ENCODE data around the gene DPP3. TPM values are rescaled to one million over a fixed set of nuclear protein-coding genes. Genes with fewer than 3 reads are reported as not detected.

The DPP3 gene
- total and polyA plus RNA-seq, 7 experiments from 2014 or later: 15.8 to 75.7 (median 19.4) TPM

- no peaks in the 10 kb centered on the region for H3K9me3 Mint-ChIP-seq
- H3K27me3 ChIP-seq (ENCODE audit: control insufficient read depth in 2 of 2, insufficient read depth in 2 of 2, low read length in 2 of 2): no peaks in the 10 kb centered on the region
- DNase-seq (no peak), ATAC-seq (no peak)
- peak overlapping the region in 2 of 10 donors; percentile 21 to 83 for H3K4me3 Mint-ChIP-seq
- no peak overlapping the region for H3K27ac ChIP-seq (ENCODE audit: low read depth, low read length)
- peaks cover 0 to 8% (median 0%) of the 10 kb centered on the region in 5 donors for H3K36me3 Mint-ChIP-seq
- intact Hi-C loops (cut with micrococcal nuclease): no loop called here
- peaks cover 0 to 29% (median 23%) of the 10 kb centered on the region in 7 donors for H3K4me1 Mint-ChIP-seq
- CTCF ChIA-PET: no interaction called here
- H3K27ac Mint-ChIP-seq: peak overlapping the region in 1 of 9 donors; percentile 57
- peaks cover 8 to 10% of the 10 kb centered on the region in 2 donors for H3K4me1 ChIP-seq (ENCODE audit: control insufficient read depth in 2 of 2, insufficient read depth in 2 of 2, low read length in 2 of 2)
- peaks cover 0 to 18% (median 0%) of the 10 kb centered on the region in 3 experiments for H3K36me3 ChIP-seq (ENCODE audit: control insufficient read depth in 2 of 3, insufficient read depth in 3 of 3, low read length in 3 of 3)
- POLR2A ChIA-PET: interaction anchor here (0.6 kb wide), 1 partner anchor 14 kb away, joined by 4 read pairs; no protein-coding TSS in a partner anchor
- H3K4me3 ChIP-seq (ENCODE audit: low read length): no peak overlapping the region
- no peaks in the 10 kb centered on the region for H3K27me3 Mint-ChIP-seq
- H3K9me3 ChIP-seq (ENCODE audit: control insufficient read depth in 2 of 3, low read length in 3 of 3): no peaks in the 10 kb centered on the region
These were observed 10.2 kb upstream of the DPP3 start for GRCh38 chr11:66470015-66470414.

- intact Hi-C loops (cut with micrococcal nuclease): no loop called here
- Histone ChIP-seq H3K27me3 (ENCODE audit: control insufficient read depth in 2 of 2, insufficient read depth in 2 of 2, low read length in 2 of 2) (no peaks in the 10 kb centered on the region), H3K36me3 (ENCODE audit: control insufficient read depth in 2 of 3, insufficient read depth in 3 of 3, low read length in 3 of 3) (peaks cover 0 to 21% (median 0%) of the 10 kb centered on the region in 3 experiments), H3K9me3 (ENCODE audit: control insufficient read depth in 2 of 3, low read length in 3 of 3) (no peaks in the 10 kb centered on the region), H3K4me1 (ENCODE audit: control insufficient read depth in 2 of 2, insufficient read depth in 2 of 2, low read length in 2 of 2) (peaks cover 8 to 10% of the 10 kb centered on the region in 2 donors), H3K27ac (ENCODE audit: low read depth, low read length) (no peak overlapping the region), H3K4me3 (ENCODE audit: low read length) (no peak overlapping the region)
- ChIA-PET POLR2A (no interaction called here), CTCF (interaction anchor here (1.7 kb wide), 1 partner anchor 9 kb away, joined by 5 read pairs; the partner anchor contains the start of gene DPP3)
- no peak overlapping the region for H3K27ac Mint-ChIP-seq
- no peak overlapping the region for H3K4me3 Mint-ChIP-seq
- H3K9me3 Mint-ChIP-seq: no peaks in the 10 kb centered on the region
- ATAC-seq (no peak), DNase-seq (no peak)
- no peaks in the 10 kb centered on the region for H3K27me3 Mint-ChIP-seq
- H3K4me1 Mint-ChIP-seq: peaks cover 0 to 20% (median 17%) of the 10 kb centered on the region in 7 donors
- H3K36me3 Mint-ChIP-seq: peaks cover 0 to 8% (median 0%) of the 10 kb centered on the region in 5 donors
These were observed 9.1 kb upstream of the DPP3 start for GRCh38 chr11:66471142-66471541.

DNA sequence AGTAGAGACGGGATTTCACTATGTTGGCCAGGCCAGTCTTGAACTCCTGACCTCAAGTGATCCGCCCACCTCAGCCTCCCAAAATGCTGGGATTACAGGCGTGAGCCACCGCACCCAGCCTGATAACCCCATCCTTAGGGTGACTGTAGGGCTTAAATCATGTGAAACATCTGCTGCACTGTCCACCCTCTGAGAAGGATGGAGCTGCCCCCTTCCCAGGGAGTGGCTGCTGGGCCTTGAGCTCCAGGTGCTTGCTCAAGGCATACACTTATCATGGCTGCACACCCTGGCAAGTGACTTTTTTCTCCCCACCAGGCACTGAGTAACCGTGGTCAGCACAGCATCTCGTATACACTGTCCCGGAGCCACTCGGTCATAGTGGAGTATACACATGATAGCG, 8.2 kb upstream of the DPP3 start:
- CTCF ChIA-PET: interaction anchor here (0.7 to 1.7 kb wide), 2 partner anchors 8 to 25 kb away, joined by 3 to 5 read pairs; partner anchors contain the start of gene DPP3
- no peaks in the 10 kb centered on the region for H3K27me3 ChIP-seq (ENCODE audit: control insufficient read depth in 2 of 2, insufficient read depth in 2 of 2, low read length in 2 of 2)
- no peak overlapping the region for H3K27ac ChIP-seq (ENCODE audit: low read depth, low read length)
- H3K36me3 Mint-ChIP-seq: peaks cover 0 to 14% (median 0%) of the 10 kb centered on the region in 5 donors
- H3K4me1 ChIP-seq (ENCODE audit: control insufficient read depth in 2 of 2, insufficient read depth in 2 of 2, low read length in 2 of 2): peaks cover 8 to 10% of the 10 kb centered on the region in 2 donors
- H3K4me1 Mint-ChIP-seq: peaks cover 0 to 16% (median 14%) of the 10 kb centered on the region in 7 donors
- H3K9me3 Mint-ChIP-seq: no peaks in the 10 kb centered on the region
- no peak overlapping the region for H3K27ac Mint-ChIP-seq
- no peak for DNase-seq
- peaks cover 0 to 22% (median 0%) of the 10 kb centered on the region in 3 experiments for H3K36me3 ChIP-seq (ENCODE audit: control insufficient read depth in 2 of 3, insufficient read depth in 3 of 3, low read length in 3 of 3)
- H3K4me3 Mint-ChIP-seq: no peak overlapping the region
- H3K4me3 ChIP-seq (ENCODE audit: low read length): no peak overlapping the region
- intact Hi-C loops (cut with micrococcal nuclease): no loop called here
- H3K27me3 Mint-ChIP-seq: no peaks in the 10 kb centered on the region
- ATAC-seq: no peak
- no peaks in the 10 kb centered on the region for H3K9me3 ChIP-seq (ENCODE audit: control insufficient read depth in 2 of 3, low read length in 3 of 3)
- POLR2A ChIA-PET: no interaction called here

DNA sequence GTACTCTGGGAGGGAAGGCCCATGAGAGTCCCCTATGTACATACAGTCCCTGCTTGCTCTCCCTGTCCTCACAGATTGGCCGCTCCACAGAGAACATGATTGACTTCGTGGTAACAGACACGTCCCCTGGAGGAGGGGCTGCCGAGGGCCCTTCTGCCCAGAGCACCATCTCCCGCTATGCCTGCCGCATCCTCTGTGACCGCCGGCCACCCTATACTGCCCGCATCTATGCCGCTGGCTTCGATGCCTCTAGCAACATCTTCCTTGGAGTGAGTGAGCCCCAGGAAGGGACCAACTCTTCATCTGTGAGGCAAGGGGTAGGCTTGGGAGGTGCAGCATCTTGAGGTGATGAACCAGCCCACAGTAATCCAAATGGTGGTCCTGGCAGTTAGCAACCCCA, 7.1 kb upstream of the DPP3 start:
- Histone ChIP-seq H3K36me3 (ENCODE audit: control insufficient read depth in 2 of 3, insufficient read depth in 3 of 3, low read length in 3 of 3) (peaks cover 0 to 22% (median 0%) of the 10 kb centered on the region in 3 experiments), H3K27ac (ENCODE audit: low read depth, low read length) (no peak overlapping the region), H3K4me1 (ENCODE audit: control insufficient read depth in 2 of 2, insufficient read depth in 2 of 2, low read length in 2 of 2) (peaks cover 0 to 1% of the 10 kb centered on the region in 2 donors), H3K27me3 (ENCODE audit: control insufficient read depth in 2 of 2, insufficient read depth in 2 of 2, low read length in 2 of 2) (no peaks in the 10 kb centered on the region), H3K4me3 (ENCODE audit: low read length) (no peak overlapping the region), H3K9me3 (ENCODE audit: control insufficient read depth in 2 of 3, low read length in 3 of 3) (no peaks in the 10 kb centered on the region)
- no peaks in the 10 kb centered on the region for H3K27me3 Mint-ChIP-seq
- DNase-seq: no peak
- no peak overlapping the region for H3K27ac Mint-ChIP-seq
- H3K4me3 Mint-ChIP-seq: no peak overlapping the region
- POLR2A ChIA-PET: no interaction called here
- intact Hi-C loops (cut with micrococcal nuclease): no loop called here
- no peaks in the 10 kb centered on the region for H3K9me3 Mint-ChIP-seq
- CTCF ChIA-PET: no interaction called here
- peaks cover 0 to 14% (median 0%) of the 10 kb centered on the region in 5 donors for H3K36me3 Mint-ChIP-seq
- H3K4me1 Mint-ChIP-seq: peaks cover 0 to 9% (median 7%) of the 10 kb centered on the region in 7 donors
- ATAC-seq: no peak

DNA sequence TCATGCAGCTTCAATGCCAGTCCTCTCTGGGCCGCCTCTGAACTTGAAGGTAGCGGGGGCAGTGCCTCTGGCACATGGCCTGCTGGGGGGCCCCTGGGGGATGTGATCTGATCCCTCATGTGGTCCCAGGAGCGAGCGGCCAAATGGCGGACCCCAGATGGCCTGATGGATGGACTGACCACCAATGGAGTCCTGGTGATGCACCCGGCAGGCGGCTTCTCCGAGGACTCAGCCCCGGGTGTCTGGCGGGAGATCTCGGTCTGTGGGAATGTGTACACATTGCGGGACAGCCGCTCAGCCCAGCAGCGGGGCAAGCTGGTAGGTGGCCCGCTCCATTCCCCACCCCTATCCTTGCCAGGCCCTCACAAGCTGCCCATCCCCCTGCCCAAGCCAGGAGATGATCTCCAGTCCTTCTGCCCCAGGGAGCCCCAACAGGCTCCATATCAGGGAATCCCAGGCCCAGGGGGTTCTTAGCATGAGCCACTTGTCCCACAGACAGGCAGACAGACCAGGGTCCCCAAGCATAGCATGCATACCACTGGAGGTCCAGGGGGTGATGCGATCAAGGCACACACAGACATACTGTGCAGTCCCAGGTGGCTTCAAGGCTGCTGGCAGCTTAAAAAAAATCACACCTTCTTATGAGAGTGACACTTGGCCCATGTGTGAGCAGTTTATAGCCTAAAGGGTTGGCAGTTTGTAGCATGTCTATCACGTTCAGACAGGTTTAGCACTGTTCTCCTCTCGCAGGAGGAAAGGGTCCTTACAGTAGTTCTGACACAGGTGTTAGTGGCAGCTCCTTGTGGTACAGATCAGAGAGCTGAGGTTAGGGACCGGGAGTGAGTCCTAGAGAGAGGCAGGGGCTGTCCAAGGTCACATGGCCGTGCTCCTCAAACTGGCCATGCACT, 6.4 kb upstream of the DPP3 start:
- Mint-ChIP-seq H3K4me1 (peaks cover 0 to 11% (median 5%) of the 10 kb centered on the region in 7 donors), H3K36me3 (peaks cover 0 to 14% (median 0%) of the 10 kb centered on the region in 5 donors), H3K4me3 (no peak overlapping the region), H3K9me3 (no peaks in the 10 kb centered on the region), H3K27me3 (no peaks in the 10 kb centered on the region), H3K27ac (peak overlapping the region in 1 of 9 donors; percentile 56)
- ATAC-seq (no peak), DNase-seq (no peak)
- H3K4me1 ChIP-seq (ENCODE audit: control insufficient read depth in 2 of 2, insufficient read depth in 2 of 2, low read length in 2 of 2): no peaks in the 10 kb centered on the region
- no peaks in the 10 kb centered on the region for H3K9me3 ChIP-seq (ENCODE audit: control insufficient read depth in 2 of 3, low read length in 3 of 3)
- no peaks in the 10 kb centered on the region for H3K27me3 ChIP-seq (ENCODE audit: control insufficient read depth in 2 of 2, insufficient read depth in 2 of 2, low read length in 2 of 2)
- H3K27ac ChIP-seq (ENCODE audit: low read depth, low read length): no peak overlapping the region
- H3K36me3 ChIP-seq (ENCODE audit: control insufficient read depth in 2 of 3, insufficient read depth in 3 of 3, low read length in 3 of 3): peaks cover 0 to 22% (median 0%) of the 10 kb centered on the region in 3 experiments
- H3K4me3 ChIP-seq (ENCODE audit: low read length): no peak overlapping the region
- POLR2A ChIA-PET: no interaction called here
- intact Hi-C loops (cut with micrococcal nuclease): no loop called here
- CTCF ChIA-PET: no interaction called here

GRCh38 chr11:66475349-66476172, 4.7 kb upstream of the DPP3 start:
- H3K36me3 Mint-ChIP-seq: peaks cover 0 to 10% (median 0%) of the 10 kb centered on the region in 5 donors
- ATAC-seq: no peak
- CTCF ChIA-PET: interaction anchor here (0.6 kb wide), 1 partner anchor 320 kb away, joined by 4 read pairs; no protein-coding TSS in a partner anchor

More at GRCh38 chr11:66475349-66476172, 4.7 kb upstream of the DPP3 start:
- Mint-ChIP-seq H3K27ac (no peak overlapping the region), H3K4me1 (peaks cover 5 to 23% (median 12%) of the 10 kb centered on the region in 7 donors), H3K4me3 (no peak overlapping the region), H3K27me3 (no peaks in the 10 kb centered on the region), H3K9me3 (no peaks in the 10 kb centered on the region)
- H3K4me3 ChIP-seq (ENCODE audit: low read length): no peak overlapping the region
- no peaks in the 10 kb centered on the region for H3K9me3 ChIP-seq (ENCODE audit: control insufficient read depth in 2 of 3, low read length in 3 of 3)
- H3K36me3 ChIP-seq (ENCODE audit: control insufficient read depth in 2 of 3, insufficient read depth in 3 of 3, low read length in 3 of 3): peaks cover 0 to 22% (median 0%) of the 10 kb centered on the region in 3 experiments
- peaks cover 8 to 9% of the 10 kb centered on the region in 2 donors for H3K4me1 ChIP-seq (ENCODE audit: control insufficient read depth in 2 of 2, insufficient read depth in 2 of 2, low read length in 2 of 2)
- POLR2A ChIA-PET: interaction anchor here (0.7 kb wide), 1 partner anchor 9 kb away, joined by 3 read pairs; no protein-coding TSS in a partner anchor
- intact Hi-C loops (cut with micrococcal nuclease): no loop called here
- no peaks in the 10 kb centered on the region for H3K27me3 ChIP-seq (ENCODE audit: control insufficient read depth in 2 of 2, insufficient read depth in 2 of 2, low read length in 2 of 2)
- DNase-seq: peak in 1 of 9 donors; percentile 5
- no peak overlapping the region for H3K27ac ChIP-seq (ENCODE audit: low read depth, low read length)
